HepG2 (cell line): Measurements from ENCODE around the gene RWDD4. TPM values are rescaled to one million over a fixed set of nuclear protein-coding genes. Genes with fewer than 3 reads are reported as not detected.

Source experiments
- ATAC-seq: fragments of 200-7000 bp; cut with Tn5 transposase; 3 replicates; pipeline ENCODE4 v1.9.1; 2020; ENCODE audit warnings: mild to moderate bottlenecking, moderate library complexity
- BruUV-seq: library from RNA; stranded (reverse); fragments of 400-500 nt; replicated peaks from 2 replicates; lab custom pipeline; 2021; lab: Mats Ljungman, UMichigan
- CTCF ChIA-PET: fragments of 300-600 bp; formaldehyde crosslinking; extraction: SDS; loops from one replicate; lab custom pipeline; 2021; ENCODE audit warnings: low total read pairs, inconsistent platforms, low intra/inter-chr PET ratio; lab: Yijun Ruan, JAX
- POLR2A ChIA-PET: fragments of 350-600 bp; sonication (Branson Sonifier 250); formaldehyde crosslinking; loops from one replicate; lab custom pipeline; 2020; ENCODE audit warnings: antibody characterized with exemption, inconsistent platforms; lab: Yijun Ruan, JAX
- DNase-seq: peaks from one replicate; pipeline ENCODE4 v3.0.0-alpha.2; 2015; ENCODE audit warnings: low spot score
- FAIRE-seq: peaks from 3 replicates; lab custom pipeline; 2011; peaks lifted over from hg19 to GRCh38; lab: Jason Lieb, UNC
- H2AFZ ChIP-seq: one replicate; pipeline ENCODE4 v1.6.1; 2011; ENCODE audit warnings: low read length, inconsistent platforms
- H3K27ac ChIP-seq: fragments of 300-600 bp; 3 replicates; pipeline ENCODE4 v1.8.0; 2011; ENCODE audit warnings: mixed run types, mild to moderate bottlenecking, mixed read lengths, low read length, inconsistent platforms; ENCODE audit not compliant: insufficient read depth; ENCODE audit errors: extremely low read length
- H3K27me3 ChIP-seq, 2 experiments: fragments of 200-600 bp in 1 of 2; 2 replicates in 1 of 2; 3 replicates in 1 of 2; pipeline versions ENCODE4 v1.6.0 to v1.8.0; 2011; ENCODE audit warnings: low read length in 2 of 2, mild to moderate bottlenecking in 2 of 2, moderate library complexity in 2 of 2, inconsistent platforms in 1 of 2; ENCODE audit not compliant: insufficient read depth in 2 of 2, control insufficient read depth in 1 of 2
- H3K36me3 ChIP-seq, 2 experiments: fragments of 200-600 bp in 1 of 2; replicated peaks in 1 of 2; 2 replicates in 1 of 2; 3 replicates in 1 of 2; pipeline versions ENCODE4 v1.5.1 to v1.8.0; 2011; ENCODE audit warnings: low read length in 2 of 2, inconsistent platforms in 1 of 2; ENCODE audit not compliant: insufficient read depth in 2 of 2, control insufficient read depth in 1 of 2
- H3K4me1 ChIP-seq: 2 replicates; pipeline ENCODE4 v1.5.1; 2012; ENCODE audit warnings: low read length, inconsistent platforms; ENCODE audit not compliant: insufficient read depth
- H3K4me2 ChIP-seq: 2 replicates; pipeline ENCODE4 v1.6.0; 2011; ENCODE audit warnings: low read depth, low read length, inconsistent platforms
- H3K4me3 ChIP-seq, 3 experiments: fragments of 200-600 bp in 1 of 3; sonication (generic), shearing (Covaris generic) in 1 of 3; replicated peaks in 1 of 3; 2 replicates each; pipeline ENCODE4 v1.5.1; 2011 to 2016; ENCODE audit warnings: low read length in 3 of 3, inconsistent platforms in 2 of 3, low read depth in 2 of 3, mild to moderate bottlenecking in 2 of 3, control low read depth in 1 of 3, mixed read lengths in 1 of 3; ENCODE audit not compliant: insufficient read depth in 1 of 3
- H3K79me2 ChIP-seq: one replicate; pipeline ENCODE4 v1.6.1; 2011; ENCODE audit warnings: low read length, inconsistent platforms; ENCODE audit not compliant: insufficient read depth
- H3K9ac ChIP-seq: 2 replicates; pipeline ENCODE4 v1.6.0; 2011; ENCODE audit warnings: mild to moderate bottlenecking, low read depth, low read length, inconsistent platforms; ENCODE audit not compliant: insufficient read depth
- H3K9me3 ChIP-seq: 2 replicates; pipeline ENCODE4 v1.5.1; 2012; ENCODE audit warnings: mild to moderate bottlenecking, low read length
- H4K20me1 ChIP-seq: 2 replicates; pipeline ENCODE4 v1.6.0; 2011; ENCODE audit warnings: inconsistent platforms, mild to moderate bottlenecking, low read length, moderate library complexity; ENCODE audit not compliant: insufficient read depth
- ASH2L ChIP-seq: fragments of 300-600, 200-600 bp; sonication (generic); IDR thresholded peaks from 2 replicates; pipeline ENCODE4 v1.7.0; 2017; ENCODE audit warnings: low read depth, mild to moderate bottlenecking, moderate library complexity, mixed read lengths, low read length; ENCODE audit not compliant: insufficient read length
- DPF2 ChIP-seq: sonication (generic); formaldehyde crosslinking; IDR thresholded peaks from 2 replicates; pipeline ENCODE4 v1.4.0; 2020; ENCODE audit warnings: mild to moderate bottlenecking, low read depth, missing genetic modification reagents, borderline replicate concordance
- FOXO4 ChIP-seq: sonication (generic); formaldehyde crosslinking; conservative IDR thresholded peaks from 2 replicates; pipeline ENCODE4 v1.8.1; 2023; ENCODE audit warnings: missing genetic modification reagents
- HMG20B ChIP-seq: conservative IDR thresholded peaks from 2 replicates; pipeline ENCODE4 v1.6.1; 2016; ENCODE audit warnings: missing genetic modification reagents, missing compliant biosample characterization
- NR2F6 ChIP-seq, 2 experiments: IDR thresholded peaks; 2 replicates each; pipeline ENCODE4 v1.6.1; 2016; ENCODE audit warnings: antibody characterized with exemption in 1 of 2, mild to moderate bottlenecking in 1 of 2
- SNAPC4 ChIP-seq: sonication (generic); formaldehyde crosslinking; IDR thresholded peaks from 2 replicates; pipeline ENCODE4 v1.4.0; 2020; ENCODE audit warnings: mild to moderate bottlenecking, missing genetic modification reagents
- ZMAT5 ChIP-seq: sonication (generic); formaldehyde crosslinking; IDR thresholded peaks from 2 replicates; pipeline ENCODE4 v1.5.0; 2020; ENCODE audit warnings: mild to moderate bottlenecking, low read depth, missing genetic modification reagents, borderline replicate concordance
- ZNF18 ChIP-seq: sonication (generic); formaldehyde crosslinking; IDR thresholded peaks from 2 replicates; pipeline ENCODE4 v1.8.0; 2022; ENCODE audit warnings: mild to moderate bottlenecking, missing genetic modification reagents; ENCODE audit not compliant: insufficient replicate concordance
- ZNF33A ChIP-seq: sonication (generic); formaldehyde crosslinking; IDR thresholded peaks from 2 replicates; pipeline ENCODE4 v1.5.1; 2020; ENCODE audit warnings: missing genetic modification reagents, mild to moderate bottlenecking, moderate library complexity, borderline replicate concordance
- ZNF484 ChIP-seq: sonication (generic); formaldehyde crosslinking; IDR thresholded peaks from 2 replicates; pipeline ENCODE4 v1.5.1; 2020; ENCODE audit warnings: mild to moderate bottlenecking, low read depth, missing genetic modification reagents, borderline replicate concordance
- ZNF512B ChIP-seq: sonication (generic); formaldehyde crosslinking; IDR thresholded peaks from 2 replicates; pipeline ENCODE4 v1.5.1; 2020; ENCODE audit warnings: missing genetic modification reagents, mild to moderate bottlenecking, borderline replicate concordance
- WGBS: methylation state at CpG from one replicate; pipeline ENCODE4 v1.1.6; 2017; ENCODE audit warnings: low lambda C conversion rate; 5-methylcytosine and 5-hydroxymethylcytosine counted together
- in situ Hi-C: cut with HindIII; loops from 2 replicates; pipeline ENCODE4 v1.10.0; 2017; ENCODE audit warnings: low pct_unique_long_range_greater_than_20kb; ENCODE audit not compliant: extremely low pct_ligation_motif_present
- intact Hi-C: fragments of 100-400 bp; cut with micrococcal nuclease; formaldehyde crosslinking; loops from one replicate; pipeline ENCODE4 v1.10.0; 2022; ENCODE audit not compliant: unreplicated experiment
- polyA plus RNA-seq, 8 experiments: library from polyadenylated mRNA; depleted of rRNA in 3 of 8; stranded (reverse) in 7 of 8; unstranded in 1 of 8; fragments of >200 nt; fragmentation: Illumina TruSeq in 4 of 8; extraction: Trizol in 4 of 8; gene quantifications; 2 replicates each; pipeline versions ENCODE4 v1.2.1 to v1.2.3, GENCODE V29; 2011 to 2016; ENCODE audit warnings: low read depth in 4 of 8, missing spikeins in 1 of 8, mixed read lengths in 1 of 8; ENCODE audit not compliant: insufficient read depth in 1 of 8
- total RNA-seq, 5 experiments: library from RNA; depleted of rRNA; stranded (reverse); fragments of >200 nt; fragmentation: Illumina TruSeq; extraction: Trizol; gene quantifications; 2 replicates each; pipeline ENCODE4 v1.2.3, GENCODE V29; 2016; ENCODE audit warnings: low read depth in 1 of 5

RWDD4 gene
- total and polyA plus RNA-seq, 2 of the 13 experiments (the other 11 are each of a cell fraction or from before 2014, with no cell fraction given): 10.2 to 25.4 TPM

GRCh38 chr4:183596067-183596757 lies 62.8 kb downstream of the RWDD4 start:
- no peak for FAIRE-seq
- H3K27me3 ChIP-seq: no peaks in the 10 kb centered on the region
- no peak overlapping the region for H3K4me3 ChIP-seq
- no peak overlapping the region for H2AFZ ChIP-seq
- H4K20me1 ChIP-seq: no peaks in the 10 kb centered on the region
- CTCF ChIA-PET: no interaction called here
- no peaks in the 10 kb centered on the region for H3K9me3 ChIP-seq
- intact Hi-C loops (no loop called here), in situ Hi-C loops (no loop called here)
- H3K36me3 ChIP-seq: no peaks in the 10 kb centered on the region
- POLR2A ChIA-PET: no interaction called here
- 56% methylated on average over 2 of the region's 2 CpGs for WGBS
- no peak overlapping the region for H3K4me2 ChIP-seq
- no peak overlapping the region for H3K9ac ChIP-seq
- no TSS peak for BruUV-seq
- H3K4me1 ChIP-seq: peaks cover 13% of the 10 kb centered on the region
- no peaks in the 10 kb centered on the region for H3K79me2 ChIP-seq
- ATAC-seq: no peak
- no peak for DNase-seq
- H3K27ac ChIP-seq: no peak overlapping the region
- TF ChIP-seq ZMAT5: no peak
- TF ChIP-seq NR2F6 (IDR thresholded peaks at IDR 0.05): no peak
- TF ChIP-seq NR2F6 (CRISPR knock-in tag; IDR thresholded peaks at IDR 0.05): no peak
- TF ChIP-seq ZNF512B: no peak
- no peak for TF ChIP-seq HMG20B
- no peak for TF ChIP-seq ZNF18
- no peak for TF ChIP-seq ZNF33A (CRISPR knock-in tag)
- TF ChIP-seq DPF2 (CRISPR knock-in tag): no peak
- TF ChIP-seq FOXO4 (CRISPR knock-in tag): no peak
- TF ChIP-seq ZNF484 (CRISPR knock-in tag): no peak
- no peak for TF ChIP-seq SNAPC4 (CRISPR knock-in tag)
- TF ChIP-seq ASH2L: no peak
